Stimulated activated naive CD4-positive, alpha-beta T cell (primary cell): ENCODE results near the gene CLIC4.
"Not testable (repeated sequence)": the region's sequence is repeated elsewhere in the genome, so short reads cannot be mapped to it uniquely, and the experiment has no call there.

Experiments used
- DNase-seq, 6 experiments: peaks; one replicate each; lab custom pipeline; 2025; lab: John Stamatoyannopoulos, UW

Gene CLIC4

GRCh38 chr1:24875991-24876506 lies 130.8 kb downstream of the CLIC4 start:
- no peak for DNase-seq

DNA sequence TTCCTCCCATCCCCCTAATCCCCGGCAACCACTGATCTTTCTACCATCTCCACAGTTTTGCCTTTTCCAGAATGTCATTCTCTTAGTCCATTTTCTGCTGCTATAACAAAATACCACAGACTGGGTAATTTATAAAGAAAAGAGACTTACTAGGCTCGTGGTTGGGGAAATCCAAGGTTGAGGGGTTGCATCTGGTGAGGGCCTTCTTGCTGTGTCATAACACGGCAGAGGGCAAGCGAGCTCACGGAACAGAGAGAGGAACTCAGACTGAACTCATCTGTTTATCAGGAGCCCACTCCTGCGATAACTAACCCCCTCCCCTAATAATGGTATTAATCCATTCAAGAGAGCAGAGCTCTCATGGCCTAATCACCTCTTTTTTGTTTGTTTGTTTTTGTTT lies 132.8 kb downstream of the CLIC4 start:
- DNase-seq, result no peak

- DNase-seq, result no peak
These were observed 133.8 kb downstream of the CLIC4 start for GRCh38 chr1:24878775-24879742.

GRCh38 chr1:24881034-24881433 lies 135.8 kb downstream of the CLIC4 start:
- DNase-seq, result no peak

DNA sequence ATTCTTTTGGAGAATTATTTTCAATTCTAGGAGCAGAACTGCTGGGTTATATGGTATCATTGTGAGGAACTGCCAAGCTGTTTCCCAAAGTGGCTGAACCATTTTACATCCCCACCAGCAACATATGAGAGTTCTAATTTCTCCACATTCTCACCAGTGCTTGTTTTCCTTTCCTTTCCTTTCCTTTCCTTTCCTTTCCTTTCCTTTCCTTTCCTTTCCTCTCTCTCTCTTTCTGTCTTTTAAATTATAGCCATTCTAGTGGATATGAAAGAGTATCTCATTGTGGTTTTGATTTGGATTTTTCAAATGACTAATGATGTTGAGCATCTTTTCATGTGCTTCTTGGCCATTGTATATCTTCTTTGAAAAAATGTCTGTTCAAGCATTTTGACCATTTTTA lies 139.5 kb downstream of the CLIC4 start:
- DNase-seq, result no peak

DNA sequence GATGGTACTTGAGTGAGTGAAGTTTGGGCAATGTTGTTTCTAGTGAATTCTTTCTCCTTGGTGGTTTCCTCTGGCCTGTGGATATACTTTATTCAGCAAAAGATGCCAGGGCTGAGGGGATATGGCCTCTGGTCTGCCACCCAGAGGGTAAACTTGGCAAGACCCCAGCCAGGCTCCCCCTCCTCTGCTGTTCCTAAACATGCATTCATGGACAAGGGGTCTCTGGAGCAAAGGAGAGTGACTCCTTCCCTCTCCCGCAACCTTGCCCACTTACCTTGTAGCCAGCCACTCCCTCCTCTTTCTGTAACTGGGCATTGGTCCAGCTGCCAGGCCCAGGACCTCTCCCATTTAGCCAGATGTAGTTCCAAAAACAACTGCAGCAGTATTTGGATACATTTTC lies 141.0 kb downstream of the CLIC4 start:
- no peak for DNase-seq

- no peak for DNase-seq
These were observed 143.1 kb downstream of the CLIC4 start for GRCh38 chr1:24888061-24888970.

- no peak for DNase-seq
These were observed 143.9 kb downstream of the CLIC4 start for GRCh38 chr1:24888971-24889676.

GRCh38 chr1:24890887-24891286 lies 145.6 kb downstream of the CLIC4 start:
- no peak for DNase-seq

GRCh38 chr1:24891367-24891766 lies 146.1 kb downstream of the CLIC4 start:
- DNase-seq, result not testable (repeated sequence)

- DNase-seq, result no peak
These were observed 147.2 kb downstream of the CLIC4 start for GRCh38 chr1:24892188-24893153.

- DNase-seq, result no peak
These were observed 148.2 kb downstream of the CLIC4 start for GRCh38 chr1:24893431-24893830.
